HEK293 (cell line): ENCODE measurements around the gene CCDC92.

Source experiments
- CTCF ChIA-PET: fragments of 350-600 bp; formaldehyde crosslinking; extraction: SDS; loops from one replicate; lab custom pipeline; 2021; ENCODE audit warnings: antibody characterized with exemption; lab: Yijun Ruan, JAX
- POLR2A ChIA-PET: fragments of 300-600 bp; formaldehyde crosslinking; extraction: SDS; loops from one replicate; lab custom pipeline; 2020; ENCODE audit warnings: antibody characterized with exemption, inconsistent platforms; lab: Yijun Ruan, JAX
- H3K27ac ChIP-seq: fragments of 200-500 bp; sonication (Bioruptor generic); 2 replicates; pipeline ENCODE4 v1.5.1; 2014; ENCODE audit warnings: low read depth, low read length, control low read depth, inconsistent platforms; ENCODE audit errors: extremely low read depth
- H3K36me3 ChIP-seq, 2 experiments: fragments of 200-500 bp in 1 of 2; sonication (Bioruptor generic) in 1 of 2; 1 replicate in 1 of 2; 2 replicates in 1 of 2; pipeline ENCODE4 v1.5.1; 2014 to 2017; ENCODE audit warnings: inconsistent platforms in 2 of 2, low read length in 2 of 2; ENCODE audit not compliant: control insufficient read depth in 2 of 2, insufficient read depth in 1 of 2
- H3K4me1 ChIP-seq: fragments of 200-500 bp; sonication (Bioruptor generic); 2 replicates; pipeline ENCODE4 v1.5.1; 2014; ENCODE audit warnings: mild to moderate bottlenecking, low read length, inconsistent platforms; ENCODE audit not compliant: control insufficient read depth, insufficient read depth
- H3K4me3 ChIP-seq: 2 replicates; pipeline ENCODE4 v1.5.1; 2011; ENCODE audit warnings: low read depth, mild to moderate bottlenecking, control low read depth, low read length, moderate library complexity
- H3K9me3 ChIP-seq: fragments of 200-500 bp; sonication (Bioruptor generic); 2 replicates; pipeline ENCODE4 v1.5.1; 2014; ENCODE audit warnings: low read depth, low read length, inconsistent platforms; ENCODE audit not compliant: control insufficient read depth, insufficient read depth
- GLI2 ChIP-seq: fragments of 450-650 bp; formaldehyde crosslinking; IDR thresholded peaks from 2 replicates; pipeline ENCODE4; 2017; ENCODE audit warnings: missing biosample characterization, missing genetic modification characterization, low read depth, borderline replicate concordance
- KLF1 ChIP-seq: fragments of 450-650 bp; formaldehyde crosslinking; IDR thresholded peaks from 2 replicates; pipeline ENCODE4 v1.5.1; 2016; ENCODE audit warnings: missing biosample characterization, missing genetic modification characterization
- KLF10 ChIP-seq: fragments of 450-650 bp; IDR thresholded peaks from 2 replicates; pipeline ENCODE4 v1.5.1; 2018; ENCODE audit warnings: missing biosample characterization, mild to moderate bottlenecking, missing genetic modification characterization
- KLF16 ChIP-seq: fragments of 450-650 bp; formaldehyde crosslinking; IDR thresholded peaks from 2 replicates; pipeline ENCODE4 v1.5.1; 2017; ENCODE audit warnings: missing biosample characterization, missing genetic modification characterization
- MYNN ChIP-seq: fragments of 450-650 bp; formaldehyde crosslinking; IDR thresholded peaks from 2 replicates; pipeline ENCODE4 v1.5.1; 2016; ENCODE audit warnings: missing biosample characterization, missing genetic modification characterization, borderline replicate concordance
- PRDM10 ChIP-seq: fragments of 450-650 bp; formaldehyde crosslinking; IDR thresholded peaks from 2 replicates; pipeline ENCODE4 v1.5.1; 2016; ENCODE audit warnings: missing biosample characterization, missing genetic modification characterization
- PRDM4 ChIP-seq: fragments of 450-650 bp; formaldehyde crosslinking; IDR thresholded peaks from 2 replicates; pipeline ENCODE4 v1.5.1; 2017; ENCODE audit warnings: missing biosample characterization, missing genetic modification characterization
- RBAK ChIP-seq: fragments of 450-650 bp; formaldehyde crosslinking; IDR thresholded peaks from 2 replicates; pipeline ENCODE4 v1.5.1; 2016; ENCODE audit warnings: missing biosample characterization, missing genetic modification characterization
- SP3 ChIP-seq: fragments of 450-650 bp; formaldehyde crosslinking; IDR thresholded peaks from 2 replicates; pipeline ENCODE4 v1.5.1; 2016; ENCODE audit warnings: missing biosample characterization, missing genetic modification characterization
- SP7 ChIP-seq: fragments of 450-650 bp; formaldehyde crosslinking; IDR thresholded peaks from 2 replicates; pipeline ENCODE4 v1.5.1; 2016; ENCODE audit warnings: missing biosample characterization, missing genetic modification characterization
- WT1 ChIP-seq: fragments of 450-650 bp; formaldehyde crosslinking; IDR thresholded peaks from 2 replicates; pipeline ENCODE4 v1.5.1; 2016; ENCODE audit warnings: missing biosample characterization, missing genetic modification characterization
- YY2 ChIP-seq: fragments of 450-650 bp; formaldehyde crosslinking; IDR thresholded peaks from 2 replicates; pipeline ENCODE4 v1.5.1; 2016; ENCODE audit warnings: missing biosample characterization, missing genetic modification characterization
- ZNF146 ChIP-seq: fragments of 450-650 bp; formaldehyde crosslinking; IDR thresholded peaks from 2 replicates; pipeline ENCODE4 v1.5.1; 2016; ENCODE audit warnings: missing biosample characterization, missing genetic modification characterization
- ZNF148 ChIP-seq: fragments of 450-650 bp; formaldehyde crosslinking; IDR thresholded peaks from 2 replicates; pipeline ENCODE4 v1.5.0; 2017; ENCODE audit warnings: missing biosample characterization, missing genetic modification characterization, borderline replicate concordance
- ZNF266 ChIP-seq: fragments of 450-650 bp; formaldehyde crosslinking; IDR thresholded peaks from 2 replicates; pipeline ENCODE4 v1.5.1; 2016; ENCODE audit warnings: missing biosample characterization, missing genetic modification characterization, low read depth
- ZNF350 ChIP-seq: fragments of 450-650 bp; formaldehyde crosslinking; IDR thresholded peaks from 2 replicates; pipeline ENCODE4 v1.5.0; 2017; ENCODE audit warnings: missing biosample characterization, mild to moderate bottlenecking, missing genetic modification characterization
- ZNF366 ChIP-seq: fragments of 450-650 bp; formaldehyde crosslinking; conservative IDR thresholded peaks from 2 replicates; pipeline ENCODE4 v1.5.1; 2016; ENCODE audit warnings: missing biosample characterization, missing genetic modification characterization
- ZNF433 ChIP-seq: fragments of 450-650 bp; formaldehyde crosslinking; IDR thresholded peaks from 2 replicates; pipeline ENCODE4 v1.5.1; 2016; ENCODE audit warnings: missing biosample characterization, missing genetic modification characterization, low read depth
- ZNF501 ChIP-seq: fragments of 450-650 bp; formaldehyde crosslinking; IDR thresholded peaks from 2 replicates; pipeline ENCODE4 v1.5.1; 2016; ENCODE audit warnings: missing biosample characterization, missing genetic modification characterization
- ZNF530 ChIP-seq: fragments of 450-650 bp; formaldehyde crosslinking; IDR thresholded peaks from 2 replicates; pipeline ENCODE4 v1.5.1; 2016; ENCODE audit warnings: low read depth, missing biosample characterization, missing genetic modification characterization
- ZNF561 ChIP-seq: fragments of 450-650 bp; IDR thresholded peaks from 2 replicates; pipeline ENCODE4 v1.5.1; 2018; ENCODE audit warnings: missing biosample characterization, missing genetic modification characterization, borderline replicate concordance
- ZNF610 ChIP-seq: fragments of 450-650 bp; formaldehyde crosslinking; IDR thresholded peaks from 2 replicates; pipeline ENCODE4 v1.5.1; 2016; ENCODE audit warnings: missing biosample characterization, missing genetic modification characterization, borderline replicate concordance
- ZNF623 ChIP-seq: fragments of 450-650 bp; formaldehyde crosslinking; IDR thresholded peaks from 2 replicates; pipeline ENCODE4 v1.5.1; 2016; ENCODE audit warnings: missing biosample characterization, missing genetic modification characterization
- ZNF624 ChIP-seq: fragments of 450-650 bp; formaldehyde crosslinking; IDR thresholded peaks from 2 replicates; pipeline ENCODE4 v1.5.1; 2017; ENCODE audit warnings: missing biosample characterization, missing genetic modification characterization
- ZNF658 ChIP-seq: fragments of 450-650 bp; formaldehyde crosslinking; IDR thresholded peaks from 2 replicates; pipeline ENCODE4; 2016; ENCODE audit warnings: missing biosample characterization, missing genetic modification characterization
- ZNF664 ChIP-seq: fragments of 450-650 bp; formaldehyde crosslinking; IDR thresholded peaks from 2 replicates; pipeline ENCODE4 v1.5.1; 2016; ENCODE audit warnings: missing biosample characterization, missing genetic modification characterization
- ZNF701 ChIP-seq: fragments of 450-650 bp; formaldehyde crosslinking; IDR thresholded peaks from 2 replicates; pipeline ENCODE4 v1.5.1; 2016; ENCODE audit warnings: missing biosample characterization, missing genetic modification characterization
- ZSCAN16 ChIP-seq: fragments of 450-650 bp; formaldehyde crosslinking; IDR thresholded peaks from 2 replicates; pipeline ENCODE4 v1.5.1; 2016; ENCODE audit warnings: missing biosample characterization, missing genetic modification characterization
- ZSCAN23 ChIP-seq: fragments of 450-650 bp; formaldehyde crosslinking; IDR thresholded peaks from 2 replicates; pipeline ENCODE4 v1.5.1; 2016; ENCODE audit warnings: missing biosample characterization, missing genetic modification characterization
- TF ChIP-seq, protein P1 (sequence below): fragments of 450-650 bp; formaldehyde crosslinking; IDR thresholded peaks from 2 replicates; pipeline ENCODE4 v1.5.1; 2017; ENCODE audit warnings: missing biosample characterization, missing genetic modification characterization

CCDC92 gene

DNA sequence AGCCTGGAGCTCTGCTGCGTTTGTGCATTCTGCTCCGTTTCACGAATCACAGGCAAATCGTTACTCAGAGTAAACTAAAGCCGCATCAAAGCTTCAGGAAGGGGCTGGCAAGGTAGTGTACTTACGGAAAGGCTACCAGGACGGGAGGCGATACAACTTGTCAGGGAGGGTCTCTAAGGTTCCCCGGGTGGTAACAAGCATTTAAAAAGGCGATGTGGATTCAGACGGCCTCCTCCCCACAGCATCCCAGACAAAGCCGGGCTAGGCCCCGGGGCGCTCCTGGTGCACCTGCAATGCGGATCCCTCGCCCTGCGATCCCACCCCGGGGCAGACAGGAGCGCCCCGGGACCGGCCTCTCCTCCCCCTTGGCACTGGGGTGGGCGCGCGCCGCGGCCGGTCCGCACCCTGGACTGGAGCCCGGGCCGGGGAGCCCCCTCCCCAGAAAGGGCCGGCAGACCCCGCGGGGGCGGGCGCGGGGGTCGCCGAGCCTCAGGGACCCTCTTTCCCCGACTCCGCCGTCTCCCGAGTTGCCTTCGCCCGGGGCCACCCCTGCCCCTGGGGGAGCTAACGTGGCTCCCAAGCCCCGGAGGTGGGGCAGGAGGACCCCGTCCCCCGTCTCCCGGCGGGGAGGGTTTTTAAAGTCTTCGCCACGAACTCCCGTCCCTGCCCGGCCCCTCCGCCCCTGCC lies 718 bp downstream of the CCDC92 start (continued):
- TF ChIP-seq ZNF530 (no peak), ZNF366 (tag by site-specific recombination) (no peak), YY2 (tag by site-specific recombination) (no peak), ZNF701 (tag by site-specific recombination) (no peak), ZNF146 (tag by site-specific recombination) (no peak), RBAK (tag by site-specific recombination) (no peak), ZNF350 (tag by site-specific recombination) (no peak), ZNF624 (tag by site-specific recombination) (no peak), PRDM10 (tag by site-specific recombination) (peak; percentile 58; the same call in 1 of the 2 replicates), MYNN (tag by site-specific recombination) (no peak), ZNF610 (tag by site-specific recombination) (no peak), SP3 (tag by site-specific recombination) (peak; percentile 33), KLF10 (peak; percentile 44; the same call in 1 of the 2 replicates), ZNF658 (tag by site-specific recombination) (no peak), PRDM4 (tag by site-specific recombination) (no peak), ZNF664 (tag by site-specific recombination) (no peak), ZSCAN16 (tag by site-specific recombination) (no peak), ZNF266 (no peak), WT1 (peak; percentile 21; the same call in 1 of the 2 replicates), ZNF561 (tag by site-specific recombination) (no peak)
- TF ChIP-seq, protein P1, sequence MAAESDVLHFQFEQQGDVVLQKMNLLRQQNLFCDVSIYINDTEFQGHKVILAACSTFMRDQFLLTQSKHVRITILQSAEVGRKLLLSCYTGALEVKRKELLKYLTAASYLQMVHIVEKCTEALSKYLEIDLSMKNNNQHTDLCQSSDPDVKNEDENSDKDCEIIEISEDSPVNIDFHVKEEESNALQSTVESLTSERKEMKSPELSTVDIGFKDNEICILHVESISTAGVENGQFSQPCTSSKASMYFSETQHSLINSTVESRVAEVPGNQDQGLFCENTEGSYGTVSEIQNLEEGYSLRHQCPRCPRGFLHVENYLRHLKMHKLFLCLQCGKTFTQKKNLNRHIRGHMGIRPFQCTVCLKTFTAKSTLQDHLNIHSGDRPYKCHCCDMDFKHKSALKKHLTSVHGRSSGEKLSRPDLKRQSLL (tag by site-specific recombination), result no peak
- TF ChIP-seq, all 188 proteins: peak for 25

GRCh38 chr12:123971449-123971769 lies 1.2 kb downstream of the CCDC92 start:
- ChIA-PET POLR2A (interaction anchor here (1.5 to 2.4 kb wide), 3 partner anchors 24 to 943 kb away, joined by 3 to 8 read pairs (median 5); partner anchors contain the start of genes ATP6V0A2 and UBC), CTCF (interaction anchor here (0.6 kb wide), 2 partner anchors 418 to 801 kb away, joined by 3 to 4 read pairs; no protein-coding TSS in a partner anchor)
- H3K4me3 ChIP-seq, result peak overlapping the region; percentile 76
- H3K27ac ChIP-seq, result peak overlapping the region; percentile 90
- no peaks in the 10 kb centered on the region for H3K9me3 ChIP-seq
- TF ChIP-seq ZSCAN23 (tag by site-specific recombination) (no peak), GLI2 (tag by site-specific recombination) (no peak), KLF16 (tag by site-specific recombination) (no peak), ZNF623 (tag by site-specific recombination) (no peak), ZNF148 (tag by site-specific recombination) (no peak), ZNF433 (tag by site-specific recombination) (no peak), SP7 (tag by site-specific recombination) (no peak), ZNF501 (tag by site-specific recombination) (no peak), KLF1 (tag by site-specific recombination) (no peak)
- H3K36me3 ChIP-seq, result peaks cover 14 to 24% of the 10 kb centered on the region in 2 experiments
- peaks cover 10% of the 10 kb centered on the region for H3K4me1 ChIP-seq
